ENCODE data around the gene ALDH1A1.

Gene ALDH1A1

GRCh38 chr9:72911247-72911775 is 41.5 kb downstream of the ALDH1A1 start:
- no peak for TF ChIP-seq TAF1 (IDR thresholded peaks at IDR 0.05; ENCODE audit: borderline replicate concordance, insufficient read depth, low read length)

- TF ChIP-seq REST (IDR thresholded peaks at IDR 0.05; ENCODE audit: insufficient read depth in 1 of 2, low read depth in 2 of 2, low read length in 2 of 2): no peak
- no peak for TF ChIP-seq POLR2AphosphoS5 (IDR thresholded peaks at IDR 0.05; ENCODE audit: low read depth, low read length)
- TF ChIP-seq FOXP2 (optimal IDR thresholded peaks at IDR 0.05; ENCODE audit: borderline replicate concordance, extremely low read depth, extremely low read length, insufficient read depth): no peak
- no peak for TF ChIP-seq SIN3A (IDR thresholded peaks at IDR 0.05; ENCODE audit: borderline replicate concordance, insufficient read depth, low read length)
- TF ChIP-seq TAF1 (IDR thresholded peaks at IDR 0.05; ENCODE audit: borderline replicate concordance, insufficient read depth, low read length): no peak
These were observed 43.4 kb downstream of the ALDH1A1 start for GRCh38 chr9:72909428-72909827.

- TF ChIP-seq SIN3A (IDR thresholded peaks at IDR 0.05; ENCODE audit: borderline replicate concordance, insufficient read depth, low read length): no peak
- TF ChIP-seq POLR2AphosphoS5 (IDR thresholded peaks at IDR 0.05; ENCODE audit: low read depth, low read length): no peak
- TF ChIP-seq TAF1 (IDR thresholded peaks at IDR 0.05; ENCODE audit: borderline replicate concordance, insufficient read depth, low read length): no peak
These were observed 45.4 kb downstream of the ALDH1A1 start for GRCh38 chr9:72907421-72907820.

- TF ChIP-seq POLR2AphosphoS5 (IDR thresholded peaks at IDR 0.05; ENCODE audit: low read depth, low read length) (no peak), FOXP2 (optimal IDR thresholded peaks at IDR 0.05; ENCODE audit: borderline replicate concordance, extremely low read depth, extremely low read length, insufficient read depth) (no peak), REST (IDR thresholded peaks at IDR 0.05; ENCODE audit: insufficient read depth in 1 of 2, low read depth in 2 of 2, low read length in 2 of 2) (no peak), TAF1 (IDR thresholded peaks at IDR 0.05; ENCODE audit: borderline replicate concordance, insufficient read depth, low read length) (no peak), SIN3A (IDR thresholded peaks at IDR 0.05; ENCODE audit: borderline replicate concordance, insufficient read depth, low read length) (no peak)
These were observed 46.0 kb downstream of the ALDH1A1 start for GRCh38 chr9:72906810-72907209.

- no peak for TF ChIP-seq SIN3A (IDR thresholded peaks at IDR 0.05; ENCODE audit: borderline replicate concordance, insufficient read depth, low read length)
- TF ChIP-seq FOXP2 (optimal IDR thresholded peaks at IDR 0.05; ENCODE audit: borderline replicate concordance, extremely low read depth, extremely low read length, insufficient read depth): no peak
- TF ChIP-seq POLR2AphosphoS5 (IDR thresholded peaks at IDR 0.05; ENCODE audit: low read depth, low read length): no peak
- no peak for TF ChIP-seq TAF1 (IDR thresholded peaks at IDR 0.05; ENCODE audit: borderline replicate concordance, insufficient read depth, low read length)
- no peak for TF ChIP-seq REST (IDR thresholded peaks at IDR 0.05; ENCODE audit: insufficient read depth in 1 of 2, low read depth in 2 of 2, low read length in 2 of 2)
These were observed 47.1 kb downstream of the ALDH1A1 start for GRCh38 chr9:72905514-72906480.
